Heart right ventricle (tissue), 16 donors: Measurements from ENCODE around the gene TNS1. TPM values are rescaled to one million over a fixed set of nuclear protein-coding genes. Genes with fewer than 3 reads are reported as not detected.
"Not testable (repeated sequence)": the region's sequence is repeated elsewhere in the genome, so short reads cannot be mapped to it uniquely, and the experiment has no call there.

ENCODE experiments used
- ATAC-seq, 8 donors: fragments of 200-7000 bp; cut with Tn5 transposase; one replicate each; pipeline ENCODE4 v1.9.1; 2020; ENCODE audit warnings: mild to moderate bottlenecking in 8 of 8, moderate library complexity in 8 of 8, moderate number of reproducible peaks in 1 of 8
- DNase-seq, 2 donors: peaks; one replicate each; pipeline ENCODE4 v3.0.0-alpha.2; 2020
- H3K27ac ChIP-seq, 10 donors: fragments of 200-600 bp; sonication (generic) in 2 of 10; one replicate each; pipeline versions ENCODE4 v1.5.0 to v1.8.0; 2020 to 2022; ENCODE audit warnings: mild to moderate bottlenecking in 3 of 10
- H3K27me3 ChIP-seq, 7 donors: fragments of 200-600 bp; one replicate each; pipeline ENCODE4 v1.8.0; 2021 to 2022; ENCODE audit warnings: mild to moderate bottlenecking in 2 of 7
- H3K36me3 ChIP-seq, 9 donors: fragments of 200-600 bp; sonication (generic) in 1 of 9; one replicate each; pipeline versions ENCODE4 v1.5.0 to v1.8.0; 2020 to 2022; ENCODE audit warnings: mild to moderate bottlenecking in 2 of 9
- H3K4me1 ChIP-seq, 9 donors: fragments of 200-600 bp; sonication (generic) in 1 of 9; one replicate each; pipeline versions ENCODE4 v1.5.0 to v1.8.0; 2020 to 2022; ENCODE audit warnings: mild to moderate bottlenecking in 4 of 9
- H3K4me3 ChIP-seq, 10 donors: fragments of 200-600 bp; sonication (generic) in 2 of 10; one replicate each; pipeline versions ENCODE4 v1.5.0 to v1.8.0; 2020 to 2022; ENCODE audit warnings: mild to moderate bottlenecking in 7 of 10, moderate library complexity in 2 of 10
- H3K9me3 ChIP-seq, 11 donors: fragments of 200-600 bp in 10 of 11; sonication (generic) in 2 of 11; one replicate each; pipeline versions ENCODE4 v1.5.0 to v1.8.0; 2013 to 2022; ENCODE audit warnings: mild to moderate bottlenecking in 2 of 11, control low read depth in 1 of 11, moderate library complexity in 1 of 11
- CTCF ChIP-seq, 9 donors: fragments of 200-600 bp; sonication (generic) in 2 of 9; IDR thresholded peaks; one replicate each; pipeline versions ENCODE4 v1.5.0 to v1.8.0; 2021 to 2022; ENCODE audit warnings: antibody characterized with exemption in 9 of 9, mild to moderate bottlenecking in 5 of 9, moderate library complexity in 1 of 9
- WGBS, 2 donors: extraction: QIAGEN DNeasy Blood & Tissue Kit; methylation state at CpG; one replicate each; pipeline ENCODE4 v1.1.7; 2013; ENCODE audit warnings: inconsistent platforms in 1 of 2; 5-methylcytosine and 5-hydroxymethylcytosine counted together
- intact Hi-C, 10 donors: fragments of 100-400 bp; cut with DNase I; formaldehyde crosslinking; loops; one replicate each; pipeline versions ENCODE4 v1.11.1 to v1.14.2; 2022
- long read RNA-seq, 3 donors: library from polyadenylated mRNA; unstranded; transcript quantifications; one replicate each; pipeline ENCODE4 v2.0.0, GENCODE V29; 2020 to 2021
- polyA plus RNA-seq, 2 donors: library from polyadenylated mRNA; stranded (reverse); fragments of 200-250 nt; gene quantifications; one replicate each; pipeline ENCODE4 v1.2.3, GENCODE V29; 2013
- total RNA-seq, 10 donors: library from RNA; stranded (reverse); fragmentation: NEBNext Ultra II Directional in 3 of 10; extraction: Animal tissue kit (Norgen Biotek cat#: 25700) in 3 of 10; gene quantifications; one replicate each; pipeline versions ENCODE4 v1.2.1 to v1.2.4, GENCODE V29; 2021 to 2023
- donor health status: Arrhythmogenic right ventricular cardiomyopathy.
- donor health status: ischemic (EF 13 %, LVEDD 7.1; RV severe dilation, severe dysfunction).
- donor health status: healthy with polysubstance abuse.
- donor health status: DM: no; HTN: yes; CAD: no.
- donor health status: DM: no; HTN: no; CAD: no.
- donor health status: ischemic (EF 25% LVEDD 6.9; RV normal size, moderate dysfunction).
- donor health status: ischemic (EF 25% LVEDD 5.7; RV mildly dilated, moderate dysfunction).
- donor health status: healthy.
- donor health status: DM: yes; HTN: yes; CAD: no.
- donor health status: Ischemic cardiomyopathy.
- donor health status: ischemic (EF 35%, LVEDD 5.7; RV mildly dilated, moderate dysfunction).
- donor health status: nonischemic (EF 11% LVEDD 7.7; RV severe dilation, severe dysfunction).
- donor health status: DM: yes; HTN: yes; CAD: no.
- donor health status: PGD.
- donor health status: ischemic (EF 29% LVEDD 5.4; RV normal size, mild dysfunction).
- donor health status: nonischemic (EF 23%, LVEDD 6.1; RV moderate dilation, normal function).

TNS1 gene
- 100 to 1,000 TPM; 583 to 844 (median 738) TPM for total RNA-seq
- 100 to 1,000 TPM in 1 of 2 donors, 10 to 100 TPM in 1; 64.6 to 244 TPM for polyA plus RNA-seq
- long read RNA-seq, donor 1, transcript TNS1-217 (8 exons, 1,652 nt): major isoform, 14 of 968 reads
- long read RNA-seq, donor 1, partial matches to known transcripts: 483 of 968 reads
- long read RNA-seq, donor 1, other reads (novel, unspliced or antisense): 471 of 968 reads
- long read RNA-seq, donor 2, transcript TNS1-217 (8 exons, 1,652 nt): major isoform, 26 of 1,308 reads
- long read RNA-seq, donor 2, partial matches to known transcripts: 570 of 1,308 reads
- long read RNA-seq, donor 2, other reads (novel, unspliced or antisense): 712 of 1,308 reads
- long read RNA-seq, donor 3, transcript TNS1-217 (8 exons, 1,652 nt): major isoform, 26 of 1,461 reads
- long read RNA-seq, donor 3, partial matches to known transcripts: 1,042 of 1,461 reads
- long read RNA-seq, donor 3, other reads (novel, unspliced or antisense): 393 of 1,461 reads

DNA sequence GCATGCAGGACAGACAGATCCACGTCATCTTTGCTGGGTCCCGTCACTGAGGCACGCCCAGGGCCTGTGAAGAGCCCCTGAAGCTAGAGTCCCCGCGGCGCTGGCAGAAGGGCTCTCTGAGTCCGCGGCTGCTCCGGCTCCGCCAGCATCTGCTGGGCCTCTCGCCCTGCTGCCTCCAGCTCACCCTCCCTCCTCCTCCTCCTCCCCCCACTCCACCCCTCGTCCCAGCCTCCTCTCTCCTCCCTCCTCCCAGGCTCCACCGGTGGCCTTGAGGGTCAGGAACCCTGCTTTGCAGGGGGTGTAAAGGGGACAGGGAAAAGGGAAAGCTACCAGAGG, at the start of gene TNS1:
Gene TNS1, minus strand, starts transcription at position 151 of the 336 bp plus-strand sequence. Its CDS starts 123 bp downstream, at position 28.
- intact Hi-C loops: no loop called here
- H3K4me1 ChIP-seq: peaks cover 7 to 46% (median 19%) of the 10 kb centered on the region in 9 donors

DNA sequence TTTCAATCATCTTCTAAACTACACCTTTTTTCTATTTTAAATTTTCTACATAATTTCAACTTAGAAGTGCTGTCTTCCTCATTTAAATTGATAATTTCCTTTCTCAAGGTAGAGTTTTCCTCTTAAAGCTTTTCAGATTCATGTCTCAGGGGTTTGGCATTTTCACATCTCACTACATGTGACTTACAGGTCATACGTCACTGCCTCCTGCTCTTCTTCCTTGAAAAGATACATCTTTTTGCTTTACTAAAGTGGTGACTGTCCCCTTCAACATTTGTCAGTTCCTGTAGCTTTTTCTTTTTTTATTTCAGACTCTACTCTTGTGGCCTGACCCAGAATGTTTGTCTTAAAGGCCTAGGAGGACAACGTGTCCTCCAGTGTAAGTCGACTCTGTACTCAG, 49.1 kb upstream of the TNS1 start:
- DNase-seq (no peak), ATAC-seq (no peak)
- Histone ChIP-seq H3K27ac (no peak overlapping the region), H3K36me3 (no peaks in the 10 kb centered on the region), H3K4me1 (peaks cover 0 to 18% (median 0%) of the 10 kb centered on the region in 9 donors), H3K27me3 (peaks cover 0 to 18% (median 0%) of the 10 kb centered on the region in 7 donors), H3K4me3 (no peak overlapping the region), H3K9me3 (peaks cover 0 to 21% (median 0%) of the 10 kb centered on the region in 11 donors)
- intact Hi-C loops: no loop called here
- no peak for TF ChIP-seq CTCF (IDR thresholded peaks at IDR 0.05)
- WGBS, 2 donors: 81 to 83% methylated on average over 3 of the region's 3 CpGs

More for the DNA sequence above, at the start of gene TNS1:
- no peaks in the 10 kb centered on the region for H3K36me3 ChIP-seq
- ATAC-seq: peak; percentile 39 to 63 (median 50)
- peak within 1 kb of the TSS in 9 of 10 donors; percentile 12 to 55 (median 48) for H3K4me3 ChIP-seq
- no peaks in the 10 kb centered on the region for H3K9me3 ChIP-seq
- no peak for TF ChIP-seq CTCF (IDR thresholded peaks at IDR 0.05)
- WGBS, 2 donors: 58 to 65% methylated on average over 8 to 13 of the region's 13 CpGs
- H3K27ac ChIP-seq: peak within 1 kb of the TSS; percentile 10 to 85 (median 78)
- peak in 1 of 2 donors; percentile 62 for DNase-seq
- H3K27me3 ChIP-seq: no peaks in the 10 kb centered on the region

- no peak overlapping the region for H3K4me3 ChIP-seq
- 84 to 89% methylated on average over 8 of the region's 8 CpGs for WGBS, 2 donors
- peaks cover 0 to 3% (median 0%) of the 10 kb centered on the region in 7 donors for H3K27me3 ChIP-seq
- DNase-seq: no peak
- H3K4me1 ChIP-seq: peaks cover 0 to 33% (median 0%) of the 10 kb centered on the region in 9 donors
- intact Hi-C loops: no loop called here
- no peak for TF ChIP-seq CTCF (IDR thresholded peaks at IDR 0.05)
- peak in 1 of 8 donors; percentile 59 for ATAC-seq
- H3K9me3 ChIP-seq: peaks cover 0 to 21% (median 0%) of the 10 kb centered on the region in 11 donors
- H3K36me3 ChIP-seq: no peaks in the 10 kb centered on the region
- peak overlapping the region in 1 of 10 donors; percentile 81 for H3K27ac ChIP-seq
These were observed 44.9 kb upstream of the TNS1 start for GRCh38 chr2:218047536-218048225.

- no peak for DNase-seq
- peak overlapping the region in 1 of 10 donors; percentile 81 for H3K27ac ChIP-seq
- H3K9me3 ChIP-seq: peaks cover 0 to 21% (median 0%) of the 10 kb centered on the region in 11 donors
- intact Hi-C loops: no loop called here
- peaks cover 0 to 41% (median 0%) of the 10 kb centered on the region in 9 donors for H3K4me1 ChIP-seq
- H3K4me3 ChIP-seq: no peak overlapping the region
- WGBS, 2 donors: 74 to 89% methylated on average over 4 of the region's 4 CpGs
- ATAC-seq: peak in 6 of 8 donors; percentile 38 to 67 (median 51)
- TF ChIP-seq CTCF (IDR thresholded peaks at IDR 0.05): no peak
- no peaks in the 10 kb centered on the region for H3K36me3 ChIP-seq
- H3K27me3 ChIP-seq: peaks cover 0 to 3% (median 0%) of the 10 kb centered on the region in 7 donors
These were observed 43.4 kb upstream of the TNS1 start for GRCh38 chr2:218046238-218046637.

DNA sequence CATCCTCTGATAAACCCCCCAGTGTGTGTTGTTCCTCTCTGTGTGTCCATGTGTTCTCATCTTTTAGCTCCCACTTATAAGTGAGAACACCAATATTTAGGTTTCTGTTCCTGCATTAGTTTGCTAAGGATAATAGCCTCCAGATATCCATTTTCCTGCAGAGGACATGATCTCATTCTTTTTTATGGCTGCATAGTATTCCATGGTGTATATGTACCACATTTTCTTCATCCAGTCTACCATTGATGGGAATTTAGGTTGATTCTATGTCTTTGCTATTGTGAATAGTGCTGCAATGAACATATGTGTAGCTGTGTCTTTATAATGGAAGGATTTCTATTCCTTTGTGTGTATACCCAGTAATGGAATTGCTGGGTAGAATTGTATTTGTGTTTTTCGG, 41.8 kb upstream of the TNS1 start:
- DNase-seq, intact Hi-C loops, H3K4me3 ChIP-seq, ATAC-seq, H3K36me3 ChIP-seq, H3K27ac ChIP-seq, H3K27me3 ChIP-seq: not testable (repeated sequence)
- 88 to 98% methylated on average over 1 of the region's 1 CpG for WGBS, 2 donors
- peaks cover 0 to 44% (median 0%) of the 10 kb centered on the region in 9 donors for H3K4me1 ChIP-seq
- peaks cover 0 to 10% (median 0%) of the 10 kb centered on the region in 11 donors for H3K9me3 ChIP-seq
